ENCODE results near the gene SYCP1.
"Not testable (repeated sequence)": the region's sequence is repeated elsewhere in the genome, so short reads cannot be mapped to it uniquely, and the experiment has no call there.

SYCP1 gene
- 0 to 0.13 (median 0) reads per million in 18 experiments for total RNA-seq

GRCh38 chr1:114854693-114855320 is at the start of gene SYCP1:
SYCP1 (plus strand) TSS chr1:114854863; CDS start chr1:114855465, 602 bp downstream.
- no peak for DNase-seq

GRCh38 chr1:114819869-114820268 is 34.8 kb upstream of the SYCP1 start:
- DNase-seq: no peak

- DNase-seq: no peak
These were observed 34.3 kb upstream of the SYCP1 start for GRCh38 chr1:114820392-114820791.

GRCh38 chr1:114821978-114822377 is 32.7 kb upstream of the SYCP1 start:
- no peak for DNase-seq

GRCh38 chr1:114828251-114828650 is 26.4 kb upstream of the SYCP1 start:
- DNase-seq: no peak

- not testable (repeated sequence) for DNase-seq
These were observed 24.6 kb upstream of the SYCP1 start for GRCh38 chr1:114830075-114830474.

GRCh38 chr1:114831276-114831994 is 23.2 kb upstream of the SYCP1 start:
- DNase-seq: no peak

- no peak for DNase-seq
These were observed 22.6 kb upstream of the SYCP1 start for GRCh38 chr1:114832057-114832456.

GRCh38 chr1:114833421-114833820 is 21.2 kb upstream of the SYCP1 start:
- no peak for DNase-seq

GRCh38 chr1:114844270-114844669 is 10.4 kb upstream of the SYCP1 start:
- DNase-seq: no peak

- DNase-seq: no peak
These were observed 1.1 kb upstream of the SYCP1 start for GRCh38 chr1:114853584-114853983.

- no peak for DNase-seq
These were observed 6.7 kb downstream of the SYCP1 start for GRCh38 chr1:114861384-114861783.

GRCh38 chr1:114892194-114892918 is 37.7 kb downstream of the SYCP1 start:
- no peak for DNase-seq

- DNase-seq: no peak
These were observed 42.1 kb downstream of the SYCP1 start for GRCh38 chr1:114896795-114897194.

- no peak for DNase-seq
These were observed 47.2 kb downstream of the SYCP1 start for GRCh38 chr1:114901814-114902213.

- no peak for DNase-seq
These were observed 47.7 kb downstream of the SYCP1 start for GRCh38 chr1:114902343-114902742.

GRCh38 chr1:114903480-114903879 is 48.8 kb downstream of the SYCP1 start:
- DNase-seq: no peak

- DNase-seq: not testable (repeated sequence)
These were observed 61.1 kb downstream of the SYCP1 start for GRCh38 chr1:114915720-114916119.

- no peak for DNase-seq
These were observed 71.9 kb downstream of the SYCP1 start for GRCh38 chr1:114926607-114927006.

- DNase-seq: no peak
These were observed 72.7 kb downstream of the SYCP1 start for GRCh38 chr1:114927401-114927800.

- no peak for DNase-seq
These were observed 101.9 kb downstream of the SYCP1 start for GRCh38 chr1:114956570-114956969.

- DNase-seq: no peak
These were observed 104.8 kb downstream of the SYCP1 start for GRCh38 chr1:114959423-114959822.

- DNase-seq: no peak
These were observed 122.2 kb downstream of the SYCP1 start for GRCh38 chr1:114976891-114977290.
